GM12873 (cell line): Measurements from ENCODE around the gene UBXN4.

Experiments
- CTCF ChIP-seq: IDR thresholded peaks from 2 replicates; pipeline ENCODE4 v1.5.1; 2012; ENCODE audit warnings: low read depth, mild to moderate bottlenecking, moderate library complexity, low read length, control low read depth; ENCODE audit not compliant: insufficient read depth; ENCODE audit errors: missing control alignments

UBXN4 gene

GRCh38 chr2:135786823-135787222 is 45.2 kb downstream of the UBXN4 start:
- TF ChIP-seq CTCF, result no peak

DNA sequence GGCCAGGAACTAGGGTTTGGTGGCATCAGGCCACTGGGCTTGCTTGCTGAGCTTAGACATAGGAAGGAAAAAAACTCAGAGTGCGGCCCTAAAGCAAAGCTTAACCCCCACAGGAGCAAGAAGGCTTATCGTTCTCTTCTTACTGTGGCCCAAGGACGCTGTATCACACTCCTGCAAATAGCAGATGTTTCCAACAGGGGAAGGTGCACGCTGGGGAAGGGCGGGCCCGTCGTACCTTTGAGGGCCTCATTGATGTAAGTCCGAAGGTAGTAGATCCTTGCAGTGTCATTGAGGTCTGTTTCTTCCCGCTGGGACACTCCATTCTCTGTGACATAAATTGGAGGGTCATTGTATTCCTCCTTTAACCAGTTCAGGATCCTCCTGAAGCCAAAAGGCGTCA is 48.8 kb downstream of the UBXN4 start:
- no peak for TF ChIP-seq CTCF

DNA sequence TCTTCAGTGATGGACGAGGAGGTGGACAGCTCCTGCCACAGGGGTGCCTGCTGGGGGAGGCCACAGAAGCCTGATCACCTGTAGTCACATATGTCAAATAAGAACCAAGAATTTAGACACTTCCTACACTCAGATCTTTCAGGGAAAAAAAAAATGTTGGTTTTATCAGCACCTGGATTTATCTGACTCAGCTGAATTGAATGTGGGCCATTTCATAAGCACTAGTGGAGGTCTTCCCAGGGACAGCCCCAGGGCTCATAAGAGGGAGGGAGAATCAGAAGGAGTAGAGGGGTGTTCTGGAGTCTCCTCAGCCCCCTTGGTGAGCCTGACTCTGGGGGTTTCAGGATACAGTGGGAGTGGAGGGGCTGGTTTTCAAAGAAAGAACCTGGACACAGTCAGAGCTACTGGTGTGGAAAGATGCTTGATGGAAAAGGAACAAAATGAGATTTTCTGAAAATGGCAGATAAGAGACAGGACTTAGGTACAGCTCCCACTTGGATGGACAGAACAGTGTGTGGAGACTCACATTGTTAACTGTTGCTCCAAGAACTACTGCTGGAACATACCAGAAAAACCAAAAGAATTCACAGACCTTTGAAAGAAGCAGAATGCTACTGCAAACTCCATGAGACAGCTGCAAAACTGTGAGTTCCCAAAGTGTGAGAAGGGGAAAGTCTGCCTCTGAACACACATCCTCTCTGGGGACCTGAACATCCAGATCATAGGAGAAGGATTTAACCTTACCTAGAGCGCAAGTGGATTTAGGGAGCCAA is 49.9 kb downstream of the UBXN4 start:
- no peak for TF ChIP-seq CTCF

- TF ChIP-seq CTCF, result no peak
These were observed 50.9 kb downstream of the UBXN4 start for GRCh38 chr2:135792401-135793150.

DNA sequence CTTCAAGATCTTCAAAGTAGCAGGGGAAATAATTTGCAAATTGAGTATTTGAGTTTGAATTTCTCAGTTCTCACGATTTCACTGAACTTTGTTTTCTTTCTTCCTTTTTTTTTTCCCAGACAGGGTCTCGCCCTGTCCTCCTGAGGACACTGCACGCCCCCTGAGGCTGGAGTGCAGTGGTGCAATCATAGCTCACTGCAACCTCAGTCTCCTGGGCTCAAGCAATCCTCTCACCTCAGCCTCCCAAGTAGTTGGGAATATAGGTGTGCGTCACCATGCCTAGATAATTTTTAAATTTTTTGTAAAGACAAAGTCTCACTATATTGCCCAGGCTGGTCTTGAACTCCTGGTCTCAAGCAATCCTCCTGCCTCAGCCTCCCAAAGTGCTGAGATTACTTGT is 54.0 kb downstream of the UBXN4 start:
- peak; percentile 16 for TF ChIP-seq CTCF

- TF ChIP-seq CTCF, result no peak
These were observed 55.0 kb downstream of the UBXN4 start for GRCh38 chr2:135796606-135797005.

DNA sequence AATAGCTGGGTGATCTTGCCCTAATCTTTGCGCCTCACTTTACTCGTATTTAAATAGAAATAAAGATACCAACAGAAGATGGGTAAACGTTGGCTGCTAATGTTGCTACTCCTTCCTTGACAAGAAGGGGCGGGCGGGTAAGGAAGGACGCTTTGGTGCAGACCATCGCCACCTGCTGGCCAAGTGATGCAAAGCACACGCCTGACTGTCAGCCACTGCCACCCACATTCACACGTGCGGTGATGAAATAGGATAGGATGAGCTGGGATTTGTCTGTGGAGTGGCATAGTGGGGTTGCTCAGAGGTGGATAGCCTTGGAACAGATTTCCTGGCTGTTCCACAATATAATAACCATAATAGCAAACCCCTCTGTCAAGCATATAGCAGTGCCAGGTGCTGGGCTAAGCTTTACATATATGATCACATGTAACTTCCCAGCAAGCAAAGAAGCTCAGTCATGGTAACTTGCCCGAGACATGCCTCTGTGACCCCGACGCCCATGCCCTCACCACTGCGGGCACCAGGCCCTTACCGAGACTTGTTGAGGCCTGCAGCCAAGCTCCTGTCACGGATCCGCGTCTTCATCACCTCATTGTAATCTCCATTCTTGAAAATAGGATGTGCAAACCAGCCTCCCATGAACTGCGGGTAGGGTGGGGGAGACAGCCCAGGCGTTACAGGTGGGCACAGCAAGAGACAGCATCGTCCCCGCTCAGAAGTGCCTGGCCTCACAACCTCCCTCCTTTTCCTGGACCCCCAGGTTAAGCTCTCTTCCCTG is 56.0 kb downstream of the UBXN4 start:
- peak; percentile 98 for TF ChIP-seq CTCF
